Measurements from ENCODE around the gene CCDC69.

DNA sequence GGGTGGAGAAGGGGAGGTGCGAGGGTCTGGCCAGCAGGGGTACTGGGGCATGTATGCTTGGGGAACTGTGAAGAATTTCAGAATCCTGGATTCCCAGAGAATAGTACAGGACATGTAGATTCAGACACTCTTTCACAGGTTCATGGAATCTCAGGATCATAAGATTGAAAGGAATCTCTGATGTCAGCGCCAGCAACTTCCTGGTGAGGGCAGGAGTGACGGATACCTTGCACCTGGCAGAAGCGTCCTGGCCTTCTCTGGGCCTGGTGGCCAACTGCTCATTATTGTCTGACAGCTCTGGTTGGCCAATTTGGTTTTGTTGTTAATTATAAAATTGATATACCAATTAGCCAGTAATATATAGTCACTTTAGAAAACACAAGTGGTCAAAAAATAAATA is 36.0 kb upstream of the CCDC69 start:
- TF ChIP-seq, protein P1, sequence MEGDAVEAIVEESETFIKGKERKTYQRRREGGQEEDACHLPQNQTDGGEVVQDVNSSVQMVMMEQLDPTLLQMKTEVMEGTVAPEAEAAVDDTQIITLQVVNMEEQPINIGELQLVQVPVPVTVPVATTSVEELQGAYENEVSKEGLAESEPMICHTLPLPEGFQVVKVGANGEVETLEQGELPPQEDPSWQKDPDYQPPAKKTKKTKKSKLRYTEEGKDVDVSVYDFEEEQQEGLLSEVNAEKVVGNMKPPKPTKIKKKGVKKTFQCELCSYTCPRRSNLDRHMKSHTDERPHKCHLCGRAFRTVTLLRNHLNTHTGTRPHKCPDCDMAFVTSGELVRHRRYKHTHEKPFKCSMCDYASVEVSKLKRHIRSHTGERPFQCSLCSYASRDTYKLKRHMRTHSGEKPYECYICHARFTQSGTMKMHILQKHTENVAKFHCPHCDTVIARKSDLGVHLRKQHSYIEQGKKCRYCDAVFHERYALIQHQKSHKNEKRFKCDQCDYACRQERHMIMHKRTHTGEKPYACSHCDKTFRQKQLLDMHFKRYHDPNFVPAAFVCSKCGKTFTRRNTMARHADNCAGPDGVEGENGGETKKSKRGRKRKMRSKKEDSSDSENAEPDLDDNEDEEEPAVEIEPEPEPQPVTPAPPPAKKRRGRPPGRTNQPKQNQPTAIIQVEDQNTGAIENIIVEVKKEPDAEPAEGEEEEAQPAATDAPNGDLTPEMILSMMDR (IDR thresholded peaks at IDR 0.05; ENCODE audit: low read length), result no peak
- TF ChIP-seq EZH2 (IDR thresholded peaks at IDR 0.05; ENCODE audit: borderline replicate concordance, low read length), result no peak

All from OCI-LY1 (cell line).